HEK293 (cell line): ENCODE results near the gene LRRC26.
A peak's percentile ranks its signal among the peaks of the same experiment; 100 is the strongest.

Experiments used
- CTCF ChIA-PET: fragments of 350-600 bp; formaldehyde crosslinking; extraction: SDS; loops from one replicate; lab custom pipeline; 2021; ENCODE audit warnings: antibody characterized with exemption; lab: Yijun Ruan, JAX
- POLR2A ChIA-PET: fragments of 300-600 bp; formaldehyde crosslinking; extraction: SDS; loops from one replicate; lab custom pipeline; 2020; ENCODE audit warnings: antibody characterized with exemption, inconsistent platforms; lab: Yijun Ruan, JAX
- H3K27ac ChIP-seq: fragments of 200-500 bp; sonication (Bioruptor generic); 2 replicates; pipeline ENCODE4 v1.5.1; 2014; ENCODE audit warnings: low read depth, low read length, control low read depth, inconsistent platforms; ENCODE audit errors: extremely low read depth
- H3K36me3 ChIP-seq, 2 experiments: fragments of 200-500 bp in 1 of 2; sonication (Bioruptor generic) in 1 of 2; 1 replicate in 1 of 2; 2 replicates in 1 of 2; pipeline ENCODE4 v1.5.1; 2014 to 2017; ENCODE audit warnings: inconsistent platforms in 2 of 2, low read length in 2 of 2; ENCODE audit not compliant: control insufficient read depth in 2 of 2, insufficient read depth in 1 of 2
- H3K4me1 ChIP-seq: fragments of 200-500 bp; sonication (Bioruptor generic); 2 replicates; pipeline ENCODE4 v1.5.1; 2014; ENCODE audit warnings: mild to moderate bottlenecking, low read length, inconsistent platforms; ENCODE audit not compliant: control insufficient read depth, insufficient read depth
- H3K4me3 ChIP-seq: 2 replicates; pipeline ENCODE4 v1.5.1; 2011; ENCODE audit warnings: low read depth, mild to moderate bottlenecking, control low read depth, low read length, moderate library complexity
- H3K9me3 ChIP-seq: fragments of 200-500 bp; sonication (Bioruptor generic); 2 replicates; pipeline ENCODE4 v1.5.1; 2014; ENCODE audit warnings: low read depth, low read length, inconsistent platforms; ENCODE audit not compliant: control insufficient read depth, insufficient read depth
- AEBP2 ChIP-seq: fragments of 450-650 bp; formaldehyde crosslinking; IDR thresholded peaks from 2 replicates; pipeline ENCODE4 v1.5.1; 2016; ENCODE audit warnings: missing biosample characterization, missing genetic modification characterization, borderline replicate concordance
- BCL11A ChIP-seq: fragments of 450-650 bp; formaldehyde crosslinking; IDR thresholded peaks from 2 replicates; pipeline ENCODE4 v1.5.1; 2016; ENCODE audit warnings: low read depth, missing biosample characterization, missing genetic modification characterization
- GLI2 ChIP-seq: fragments of 450-650 bp; formaldehyde crosslinking; IDR thresholded peaks from 2 replicates; pipeline ENCODE4; 2017; ENCODE audit warnings: missing biosample characterization, missing genetic modification characterization, low read depth, borderline replicate concordance
- KLF1 ChIP-seq: fragments of 450-650 bp; formaldehyde crosslinking; IDR thresholded peaks from 2 replicates; pipeline ENCODE4 v1.5.1; 2016; ENCODE audit warnings: missing biosample characterization, missing genetic modification characterization
- KLF7 ChIP-seq: fragments of 450-650 bp; formaldehyde crosslinking; IDR thresholded peaks from 2 replicates; pipeline ENCODE4 v1.5.1; 2016; ENCODE audit warnings: missing biosample characterization, missing genetic modification characterization, borderline replicate concordance
- PBX3 ChIP-seq: sonication (generic); formaldehyde crosslinking; IDR thresholded peaks from 2 replicates; pipeline ENCODE4 v1.8.1; 2022; ENCODE audit warnings: mild to moderate bottlenecking, moderate library complexity, missing genetic modification reagents
- ZBTB1 ChIP-seq: fragments of 450-650 bp; formaldehyde crosslinking; IDR thresholded peaks from 2 replicates; pipeline ENCODE4 v1.5.1; 2016; ENCODE audit warnings: missing biosample characterization, missing genetic modification characterization
- ZBTB11 ChIP-seq: fragments of 450-650 bp; formaldehyde crosslinking; conservative IDR thresholded peaks from 2 replicates; pipeline ENCODE4 v1.5.1; 2016; ENCODE audit warnings: low read depth, missing biosample characterization, missing genetic modification characterization
- ZBTB7A ChIP-seq: fragments of 450-650 bp; formaldehyde crosslinking; IDR thresholded peaks from 2 replicates; pipeline ENCODE4 v1.5.1; 2016; ENCODE audit warnings: low read depth, missing biosample characterization, missing genetic modification characterization
- ZNF133 ChIP-seq: fragments of 450-650 bp; formaldehyde crosslinking; IDR thresholded peaks from 2 replicates; pipeline ENCODE4 v1.5.1; 2016; ENCODE audit warnings: missing biosample characterization, missing genetic modification characterization
- ZNF248 ChIP-seq: fragments of 450-650 bp; formaldehyde crosslinking; IDR thresholded peaks from 2 replicates; pipeline ENCODE4 v1.5.1; 2017; ENCODE audit warnings: missing biosample characterization, missing genetic modification characterization
- ZNF26 ChIP-seq: fragments of 450-650 bp; formaldehyde crosslinking; IDR thresholded peaks from 2 replicates; pipeline ENCODE4 v1.5.1; 2016; ENCODE audit warnings: missing biosample characterization, missing genetic modification characterization
- ZNF302 ChIP-seq: fragments of 450-650 bp; formaldehyde crosslinking; IDR thresholded peaks from 2 replicates; pipeline ENCODE4 v1.5.1; 2016; ENCODE audit warnings: missing biosample characterization, missing genetic modification characterization, low read depth
- ZNF48 ChIP-seq: fragments of 450-650 bp; formaldehyde crosslinking; IDR thresholded peaks from 2 replicates; pipeline ENCODE4 v1.5.1; 2016; ENCODE audit warnings: missing biosample characterization, missing genetic modification characterization
- ZNF571 ChIP-seq: fragments of 450-650 bp; formaldehyde crosslinking; IDR thresholded peaks from 2 replicates; pipeline ENCODE4 v1.5.0; 2017; ENCODE audit warnings: missing biosample characterization, missing genetic modification characterization
- ZNF600 ChIP-seq: fragments of 450-650 bp; formaldehyde crosslinking; IDR thresholded peaks from 2 replicates; pipeline ENCODE4 v1.5.1; 2016; ENCODE audit warnings: missing biosample characterization, missing genetic modification characterization
- ZNF624 ChIP-seq: fragments of 450-650 bp; formaldehyde crosslinking; IDR thresholded peaks from 2 replicates; pipeline ENCODE4 v1.5.1; 2017; ENCODE audit warnings: missing biosample characterization, missing genetic modification characterization
- ZNF660 ChIP-seq: fragments of 450-650 bp; IDR thresholded peaks from 2 replicates; pipeline ENCODE4 v1.5.1; 2018; ENCODE audit warnings: missing biosample characterization, mild to moderate bottlenecking, missing genetic modification characterization
- ZNF792 ChIP-seq: fragments of 450-650 bp; formaldehyde crosslinking; IDR thresholded peaks from 2 replicates; pipeline ENCODE4 v1.5.1; 2016; ENCODE audit warnings: missing biosample characterization, missing genetic modification characterization
- ZNF830 ChIP-seq: fragments of 450-650 bp; IDR thresholded peaks from 2 replicates; pipeline ENCODE4 v1.5.0; 2018; ENCODE audit warnings: missing biosample characterization, missing genetic modification characterization, low read depth, mild to moderate bottlenecking, moderate library complexity
- ZSCAN30 ChIP-seq: fragments of 450-650 bp; IDR thresholded peaks from 2 replicates; pipeline ENCODE4 v1.5.1; 2018; ENCODE audit warnings: missing biosample characterization, mild to moderate bottlenecking, missing genetic modification characterization, moderate library complexity
- ZSCAN5A ChIP-seq: fragments of 450-650 bp; formaldehyde crosslinking; IDR thresholded peaks from 2 replicates; pipeline ENCODE4 v1.5.1; 2016; ENCODE audit warnings: missing biosample characterization, missing genetic modification characterization

The LRRC26 gene

GRCh38 chr9:137201205-137201868 lies 31.5 kb upstream of the LRRC26 start (continued):
- TF ChIP-seq AEBP2 (tag by site-specific recombination) (no peak), ZNF48 (no peak), ZSCAN30 (no peak), ZNF248 (tag by site-specific recombination) (no peak), ZBTB7A (tag by site-specific recombination) (no peak), ZNF571 (tag by site-specific recombination) (no peak), ZNF600 (tag by site-specific recombination) (0 out of 2 replicates have a peak, but pooled peaks have one; percentile 5), KLF7 (tag by site-specific recombination) (no peak), ZNF26 (tag by site-specific recombination) (no peak), ZBTB11 (tag by site-specific recombination) (no peak), GLI2 (tag by site-specific recombination) (no peak)

- Histone ChIP-seq H3K4me3 (peak within 1 kb of the TSS; percentile 86), H3K9me3 (no peaks in the 10 kb centered on the region), H3K36me3 (peaks cover 0 to 3% of the 10 kb centered on the region in 2 experiments; a peak in 1 of 3 replicates), H3K27ac (peak within 1 kb of the TSS; percentile 57; the same call in 1 of the 2 replicates), H3K4me1 (peaks cover 9% of the 10 kb centered on the region)
- ChIA-PET CTCF (interaction anchor here (0.6 to 1.1 kb wide), 7 partner anchors 12 to 412 kb away, joined by 3 to 5 read pairs (median 3); partner anchors contain the start of genes ANAPC2, RNF224 and SSNA1), POLR2A (interaction anchor here (0.6 to 16.6 kb wide), 30 partner anchors 9 to 529 kb away, joined by 3 to 304 read pairs (median 5); partner anchors contain the start of genes ANAPC2, CYSRT1, GRIN1 and MAN1B1)
- 0 out of 2 replicates have a peak, but pooled peaks have one; percentile 60 for TF ChIP-seq ZSCAN5A (tag by site-specific recombination)
- TF ChIP-seq ZNF830 (tag by site-specific recombination), result no peak
- peak; percentile 56; the same call in 1 of the 2 replicates for TF ChIP-seq ZNF660
- peak; percentile 47; the same call in 1 of the 2 replicates for TF ChIP-seq KLF1 (tag by site-specific recombination)
- no peak for TF ChIP-seq ZNF133 (tag by site-specific recombination)
- TF ChIP-seq BCL11A, result peak; percentile 85
- TF ChIP-seq ZNF624, result no peak
- TF ChIP-seq ZNF792 (tag by site-specific recombination), result no peak
- no peak for TF ChIP-seq ZBTB1 (tag by site-specific recombination)
- no peak for TF ChIP-seq ZNF302 (tag by site-specific recombination)
- peak; percentile 91 for TF ChIP-seq PBX3 (CRISPR knock-in tag)
These were observed 30.7 kb upstream of the LRRC26 start, which contains the start of gene TPRN for GRCh38 chr9:137200311-137201204. Gene TPRN (minus strand): TSS chr9:137200741. CDS start chr9:137200711, 30 bp downstream.
